CD4-positive, alpha-beta T cell treated with Interferon alpha-2 for 1 hour (primary cell): ENCODE data around the gene CYLC2.

Source experiments
- DNase-seq, 2 donors: peaks; one replicate each; pipeline ENCODE4 v3.0.0-alpha.2; 2020 to 2022

Gene CYLC2

GRCh38 chr9:102995033-102995432, at the start of gene CYLC2:
CYLC2 (plus strand) TSS chr9:102995333; CDS start chr9:102995381, 48 bp downstream.
- no peak for DNase-seq

GRCh38 chr9:102950346-102950745, 44.8 kb upstream of the CYLC2 start:
- DNase-seq, result no peak

- DNase-seq, result no peak
Observed at GRCh38 chr9:102966999-102967398, 28.1 kb upstream of the CYLC2 start.

GRCh38 chr9:102967979-102968378, 27.2 kb upstream of the CYLC2 start:
- no peak for DNase-seq

GRCh38 chr9:102972780-102973179, 22.4 kb upstream of the CYLC2 start:
- no peak for DNase-seq

- no peak for DNase-seq
Observed at GRCh38 chr9:102974530-102974929, 20.6 kb upstream of the CYLC2 start.

GRCh38 chr9:102975251-102975650, 19.9 kb upstream of the CYLC2 start:
- DNase-seq, result no peak

GRCh38 chr9:102985162-102985895, 9.8 kb upstream of the CYLC2 start:
- no peak for DNase-seq

- DNase-seq, result no peak
Observed at GRCh38 chr9:102986425-102986824, 8.7 kb upstream of the CYLC2 start.

GRCh38 chr9:103003689-103004088, 8.6 kb downstream of the CYLC2 start:
- DNase-seq, result no peak

- no peak for DNase-seq
Observed at GRCh38 chr9:103014242-103014641, 19.1 kb downstream of the CYLC2 start.

GRCh38 chr9:103025796-103026195, 30.7 kb downstream of the CYLC2 start:
- no peak for DNase-seq

GRCh38 chr9:103037508-103038477, 42.7 kb downstream of the CYLC2 start:
- no peak for DNase-seq

GRCh38 chr9:103041961-103042360, 46.8 kb downstream of the CYLC2 start:
- no peak for DNase-seq
